ENCODE measurements around the gene DOCK10.
A peak's percentile ranks its signal among the peaks of the same experiment; 100 is the strongest.

DOCK10 gene

DNA sequence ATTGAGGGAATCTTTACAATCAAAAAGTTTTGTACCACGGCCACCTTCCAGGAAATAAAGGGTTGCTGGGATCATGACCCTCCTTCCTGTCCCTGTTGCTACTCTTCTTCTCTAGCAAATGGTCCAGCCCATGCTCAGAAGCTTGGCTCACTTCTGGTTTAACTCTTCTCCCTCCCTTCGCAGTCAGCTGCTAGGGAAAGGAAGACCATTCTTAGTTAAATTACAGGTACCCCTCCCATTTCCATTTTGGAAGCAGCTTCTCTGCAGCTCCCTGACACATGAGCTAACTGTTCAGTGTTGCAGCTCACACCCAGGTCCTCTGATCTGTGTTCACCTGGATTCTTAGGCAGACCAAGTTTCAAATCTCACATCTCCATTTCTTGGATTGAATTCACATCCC is 100.3 kb downstream of the DOCK10 start:
- Histone ChIP-seq H3K36me3 (ENCODE audit: control insufficient read depth, insufficient read depth, low read length) (no peaks in the 10 kb centered on the region), H3K4me3 (replicated peaks; ENCODE audit: low read depth, low read length) (peak overlapping the region; percentile 2; the same call in 1 of the 2 replicates), H3K27me3 (replicated peaks; ENCODE audit: control insufficient read depth, insufficient read depth, low read length) (no peaks in the 10 kb centered on the region)
- no peak for DNase-seq (ENCODE audit: extremely low read depth, insufficient read length)
- TF ChIP-seq, protein P1, sequence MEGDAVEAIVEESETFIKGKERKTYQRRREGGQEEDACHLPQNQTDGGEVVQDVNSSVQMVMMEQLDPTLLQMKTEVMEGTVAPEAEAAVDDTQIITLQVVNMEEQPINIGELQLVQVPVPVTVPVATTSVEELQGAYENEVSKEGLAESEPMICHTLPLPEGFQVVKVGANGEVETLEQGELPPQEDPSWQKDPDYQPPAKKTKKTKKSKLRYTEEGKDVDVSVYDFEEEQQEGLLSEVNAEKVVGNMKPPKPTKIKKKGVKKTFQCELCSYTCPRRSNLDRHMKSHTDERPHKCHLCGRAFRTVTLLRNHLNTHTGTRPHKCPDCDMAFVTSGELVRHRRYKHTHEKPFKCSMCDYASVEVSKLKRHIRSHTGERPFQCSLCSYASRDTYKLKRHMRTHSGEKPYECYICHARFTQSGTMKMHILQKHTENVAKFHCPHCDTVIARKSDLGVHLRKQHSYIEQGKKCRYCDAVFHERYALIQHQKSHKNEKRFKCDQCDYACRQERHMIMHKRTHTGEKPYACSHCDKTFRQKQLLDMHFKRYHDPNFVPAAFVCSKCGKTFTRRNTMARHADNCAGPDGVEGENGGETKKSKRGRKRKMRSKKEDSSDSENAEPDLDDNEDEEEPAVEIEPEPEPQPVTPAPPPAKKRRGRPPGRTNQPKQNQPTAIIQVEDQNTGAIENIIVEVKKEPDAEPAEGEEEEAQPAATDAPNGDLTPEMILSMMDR (IDR thresholded peaks at IDR 0.05; ENCODE audit: insufficient read depth, low read length, poor library complexity, severe bottlenecking) = no peak

DNA sequence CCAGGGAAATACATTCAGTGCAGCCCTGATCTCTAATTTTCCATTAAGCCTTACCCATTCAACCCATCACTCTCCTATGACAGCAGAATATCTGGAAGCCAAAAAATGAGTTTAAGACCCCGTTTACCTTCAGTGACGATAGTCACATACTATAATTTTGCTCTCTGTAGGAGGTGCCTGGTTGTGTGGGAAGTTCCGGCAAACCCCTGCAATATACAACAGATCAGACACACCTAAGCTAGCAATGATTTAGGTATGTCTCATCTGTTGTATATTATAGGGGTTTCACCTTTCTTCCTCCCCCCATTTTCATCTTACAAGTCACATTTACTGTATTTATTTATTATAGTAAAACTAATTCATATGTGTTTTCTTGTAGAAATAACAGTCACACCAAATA is 101.7 kb downstream of the DOCK10 start:
- Histone ChIP-seq H3K27me3 (replicated peaks; ENCODE audit: control insufficient read depth, insufficient read depth, low read length) (no peaks in the 10 kb centered on the region), H3K4me3 (replicated peaks; ENCODE audit: low read depth, low read length) (no peak overlapping the region), H3K36me3 (ENCODE audit: control insufficient read depth, insufficient read depth, low read length) (no peaks in the 10 kb centered on the region)
- DNase-seq (ENCODE audit: extremely low read depth, insufficient read length) = no peak
- TF ChIP-seq, protein P1 (IDR thresholded peaks at IDR 0.05; ENCODE audit: insufficient read depth, low read length, poor library complexity, severe bottlenecking) = no peak

GRCh38 chr2:224938651-224939182 is 103.6 kb downstream of the DOCK10 start:
- H3K36me3 ChIP-seq (ENCODE audit: control insufficient read depth, insufficient read depth, low read length) = no peaks in the 10 kb centered on the region
- peak; percentile 53 for DNase-seq (ENCODE audit: extremely low read depth, insufficient read length)
- TF ChIP-seq, protein P1 (IDR thresholded peaks at IDR 0.05; ENCODE audit: insufficient read depth, low read length, poor library complexity, severe bottlenecking) = no peak
- H3K27me3 ChIP-seq (replicated peaks; ENCODE audit: control insufficient read depth, insufficient read depth, low read length) = no peaks in the 10 kb centered on the region
- H3K4me3 ChIP-seq (replicated peaks; ENCODE audit: low read depth, low read length) = peak overlapping the region; percentile 33

DNA sequence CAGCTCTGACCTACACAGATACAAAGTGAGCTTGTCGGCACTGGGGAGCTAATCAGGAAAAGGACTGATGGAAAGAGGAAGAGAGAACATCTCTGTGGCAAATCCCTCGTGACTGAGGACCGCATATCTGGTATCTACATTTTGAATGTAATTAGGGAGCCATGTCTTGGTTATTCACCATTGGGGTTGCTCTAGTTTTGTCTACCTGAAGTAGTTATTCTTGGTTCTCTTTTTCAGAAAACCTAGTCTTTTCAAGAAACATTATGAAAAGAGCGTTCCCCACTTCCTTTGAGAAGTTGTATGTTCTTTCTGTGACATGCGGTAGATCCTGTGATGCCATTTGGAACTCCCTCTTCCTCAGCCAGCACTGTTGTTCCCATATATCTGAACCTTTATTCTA is 104.4 kb downstream of the DOCK10 start:
- DNase-seq (ENCODE audit: extremely low read depth, insufficient read length) = no peak
- no peaks in the 10 kb centered on the region for H3K36me3 ChIP-seq (ENCODE audit: control insufficient read depth, insufficient read depth, low read length)
- H3K4me3 ChIP-seq (replicated peaks; ENCODE audit: low read depth, low read length) = peak overlapping the region; percentile 22; the same call in 1 of the 2 replicates

DNA sequence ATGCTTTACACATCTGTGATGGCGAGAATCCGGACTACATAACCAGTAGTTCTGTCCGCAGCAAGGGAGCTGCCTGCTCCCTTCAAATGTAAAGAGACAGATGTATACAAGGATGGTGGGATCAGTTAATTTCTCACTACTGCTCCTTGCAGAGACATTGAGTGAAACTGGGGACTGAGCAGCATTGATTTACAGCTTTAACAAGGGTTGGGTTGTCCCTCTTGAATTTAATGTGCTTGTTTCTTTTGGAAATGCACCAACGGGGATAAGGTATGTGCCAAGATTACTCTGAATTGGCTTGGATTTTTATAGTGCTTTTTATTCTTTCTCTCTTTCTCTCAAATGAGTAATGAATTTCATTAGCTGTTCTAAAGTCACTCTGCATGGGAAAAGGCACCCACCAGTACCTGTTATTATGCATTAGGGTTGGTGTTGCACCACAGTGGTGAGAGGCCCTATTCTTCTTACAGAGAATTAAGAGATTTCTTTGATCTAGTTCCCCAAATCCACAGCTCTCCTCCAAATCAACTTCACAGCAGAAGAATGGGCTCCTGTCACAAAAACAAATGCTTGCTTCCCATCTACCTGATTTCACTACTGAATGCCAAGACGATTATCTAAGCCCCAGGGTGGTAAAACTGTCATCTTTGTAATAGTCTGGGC is 107.6 kb downstream of the DOCK10 start:
- TF ChIP-seq, protein P1 (IDR thresholded peaks at IDR 0.05; ENCODE audit: insufficient read depth, low read length, poor library complexity, severe bottlenecking) = no peak
- H3K4me3 ChIP-seq (replicated peaks; ENCODE audit: low read depth, low read length) = no peak overlapping the region
- peaks cover 6% of the 10 kb centered on the region for H3K36me3 ChIP-seq (ENCODE audit: control insufficient read depth, insufficient read depth, low read length)
- H3K27me3 ChIP-seq (replicated peaks; ENCODE audit: control insufficient read depth, insufficient read depth, low read length) = no peaks in the 10 kb centered on the region
- no peak for DNase-seq (ENCODE audit: extremely low read depth, insufficient read length)

More for the DNA sequence above, 104.4 kb downstream of the DOCK10 start:
- no peaks in the 10 kb centered on the region for H3K27me3 ChIP-seq (replicated peaks; ENCODE audit: control insufficient read depth, insufficient read depth, low read length)
- TF ChIP-seq, protein P1 (IDR thresholded peaks at IDR 0.05; ENCODE audit: insufficient read depth, low read length, poor library complexity, severe bottlenecking) = no peak
